ENCODE measurements around the gene THBS4. TPM values are rescaled to one million over a fixed set of nuclear protein-coding genes. Genes with fewer than 3 reads are reported as not detected.

The THBS4 gene
- total and polyA plus RNA-seq, 10 of the 15 experiments (the other 5 are each of a cell fraction or from before 2014, with no cell fraction given), result 0.31 to 1.7 (median 0.75) TPM

DNA sequence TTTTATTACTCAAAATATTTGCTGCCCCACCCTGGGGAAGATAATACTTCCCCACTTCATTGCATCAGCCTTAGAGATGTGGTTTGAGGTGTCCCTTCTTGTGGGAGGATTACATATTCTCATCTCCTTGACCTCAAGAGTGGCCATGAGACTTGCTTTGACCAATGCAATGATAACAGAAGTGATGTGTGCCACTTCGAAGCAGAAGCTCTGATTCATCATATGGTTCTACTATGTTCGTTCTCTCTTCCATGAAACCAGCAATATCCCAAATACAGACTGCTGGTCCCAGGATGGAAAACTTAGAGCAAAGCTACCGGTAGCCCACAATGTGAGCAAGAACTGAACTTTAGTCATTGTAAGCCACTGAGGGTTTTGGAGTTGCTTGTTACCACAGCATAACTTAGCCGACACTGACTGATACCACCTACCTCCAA lies 92.0 kb downstream of the THBS4 start (continued):
- TF ChIP-seq, protein P1, sequence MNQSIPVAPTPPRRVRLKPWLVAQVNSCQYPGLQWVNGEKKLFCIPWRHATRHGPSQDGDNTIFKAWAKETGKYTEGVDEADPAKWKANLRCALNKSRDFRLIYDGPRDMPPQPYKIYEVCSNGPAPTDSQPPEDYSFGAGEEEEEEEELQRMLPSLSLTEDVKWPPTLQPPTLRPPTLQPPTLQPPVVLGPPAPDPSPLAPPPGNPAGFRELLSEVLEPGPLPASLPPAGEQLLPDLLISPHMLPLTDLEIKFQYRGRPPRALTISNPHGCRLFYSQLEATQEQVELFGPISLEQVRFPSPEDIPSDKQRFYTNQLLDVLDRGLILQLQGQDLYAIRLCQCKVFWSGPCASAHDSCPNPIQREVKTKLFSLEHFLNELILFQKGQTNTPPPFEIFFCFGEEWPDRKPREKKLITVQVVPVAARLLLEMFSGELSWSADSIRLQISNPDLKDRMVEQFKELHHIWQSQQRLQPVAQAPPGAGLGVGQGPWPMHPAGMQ (IDR thresholded peaks at IDR 0.05; ENCODE audit: borderline replicate concordance), result no peak
- TF ChIP-seq NFIC (IDR thresholded peaks at IDR 0.05; ENCODE audit: low read depth, low read length) (peak; percentile 73; the same call in 1 of the 2 replicates), MYC (IDR thresholded peaks at IDR 0.05; ENCODE audit: insufficient read depth, insufficient read length, insufficient replicate concordance, low read length, severe bottlenecking) (no peak), RAD51 (IDR thresholded peaks at IDR 0.05) (peak; percentile 66; the same call in 1 of the 2 replicates), TAF1 (IDR thresholded peaks at IDR 0.05; ENCODE audit: borderline replicate concordance, low read depth, low read length) (no peak), KDM1A (IDR thresholded peaks at IDR 0.05; ENCODE audit: borderline replicate concordance) (no peak), SIN3A (IDR thresholded peaks at IDR 0.05; ENCODE audit: low read depth, low read length) (no peak), PML (IDR thresholded peaks at IDR 0.05; ENCODE audit: low read length) (no peak), IKZF1 (conservative IDR thresholded peaks at IDR 0.05) (peak; percentile 69), ZNF274 (IDR thresholded peaks at IDR 0.05; ENCODE audit: insufficient read depth, insufficient read length) (no peak), TARDBP (IDR thresholded peaks at IDR 0.05; ENCODE audit: borderline replicate concordance) (no peak), NR2F1 (conservative IDR thresholded peaks at IDR 0.05) (peak; percentile 65), NFXL1 (IDR thresholded peaks at IDR 0.05; ENCODE audit: borderline replicate concordance) (no peak), ZNF24 (IDR thresholded peaks at IDR 0.05) (0 out of 2 replicates have a peak, but pooled peaks have one; percentile 46), CBFB (IDR thresholded peaks at IDR 0.05; ENCODE audit: low read depth) (peak; percentile 75), SMAD5 (IDR thresholded peaks at IDR 0.05; ENCODE audit: low read depth) (no peak), RUNX3 (IDR thresholded peaks at IDR 0.05; ENCODE audit: low read length) (peak; percentile 96), YY1 (IDR thresholded peaks at IDR 0.05; ENCODE audit: low read depth, low read length) (0 out of 2 replicates have a peak, but pooled peaks have one; percentile 30), BACH1 (IDR thresholded peaks at IDR 0.05; ENCODE audit: borderline replicate concordance) (0 out of 2 replicates have a peak, but pooled peaks have one; percentile 12), CREB1 (IDR thresholded peaks at IDR 0.05; ENCODE audit: low read depth) (0 out of 2 replicates have a peak, but pooled peaks have one; percentile 36), SMAD1 (IDR thresholded peaks at IDR 0.05; ENCODE audit: low read depth, partially characterized antibody) (no peak), ZNF622 (IDR thresholded peaks at IDR 0.05) (no peak), SMARCA5 (IDR thresholded peaks at IDR 0.05) (peak; percentile 86), TBL1XR1 (IDR thresholded peaks at IDR 0.05; ENCODE audit: low read depth, low read length) (no peak), PAX5 (IDR thresholded peaks at IDR 0.05; ENCODE audit: borderline replicate concordance, low read depth, low read length) (no peak)
- TF ChIP-seq, protein P2, sequence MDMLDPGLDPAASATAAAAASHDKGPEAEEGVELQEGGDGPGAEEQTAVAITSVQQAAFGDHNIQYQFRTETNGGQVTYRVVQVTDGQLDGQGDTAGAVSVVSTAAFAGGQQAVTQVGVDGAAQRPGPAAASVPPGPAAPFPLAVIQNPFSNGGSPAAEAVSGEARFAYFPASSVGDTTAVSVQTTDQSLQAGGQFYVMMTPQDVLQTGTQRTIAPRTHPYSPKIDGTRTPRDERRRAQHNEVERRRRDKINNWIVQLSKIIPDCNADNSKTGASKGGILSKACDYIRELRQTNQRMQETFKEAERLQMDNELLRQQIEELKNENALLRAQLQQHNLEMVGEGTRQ (IDR thresholded peaks at IDR 0.05; ENCODE audit: borderline replicate concordance, low read depth, low read length), result peak; percentile 32; the same call in 1 of the 2 replicates
- TF ChIP-seq, protein P3, sequence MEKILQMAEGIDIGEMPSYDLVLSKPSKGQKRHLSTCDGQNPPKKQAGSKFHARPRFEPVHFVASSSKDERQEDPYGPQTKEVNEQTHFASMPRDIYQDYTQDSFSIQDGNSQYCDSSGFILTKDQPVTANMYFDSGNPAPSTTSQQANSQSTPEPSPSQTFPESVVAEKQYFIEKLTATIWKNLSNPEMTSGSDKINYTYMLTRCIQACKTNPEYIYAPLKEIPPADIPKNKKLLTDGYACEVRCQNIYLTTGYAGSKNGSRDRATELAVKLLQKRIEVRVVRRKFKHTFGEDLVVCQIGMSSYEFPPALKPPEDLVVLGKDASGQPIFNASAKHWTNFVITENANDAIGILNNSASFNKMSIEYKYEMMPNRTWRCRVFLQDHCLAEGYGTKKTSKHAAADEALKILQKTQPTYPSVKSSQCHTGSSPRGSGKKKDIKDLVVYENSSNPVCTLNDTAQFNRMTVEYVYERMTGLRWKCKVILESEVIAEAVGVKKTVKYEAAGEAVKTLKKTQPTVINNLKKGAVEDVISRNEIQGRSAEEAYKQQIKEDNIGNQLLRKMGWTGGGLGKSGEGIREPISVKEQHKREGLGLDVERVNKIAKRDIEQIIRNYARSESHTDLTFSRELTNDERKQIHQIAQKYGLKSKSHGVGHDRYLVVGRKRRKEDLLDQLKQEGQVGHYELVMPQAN (conservative IDR thresholded peaks at IDR 0.05), result peak; percentile 36; the same call in 1 of the 2 replicates
- TF ChIP-seq, protein P4, sequence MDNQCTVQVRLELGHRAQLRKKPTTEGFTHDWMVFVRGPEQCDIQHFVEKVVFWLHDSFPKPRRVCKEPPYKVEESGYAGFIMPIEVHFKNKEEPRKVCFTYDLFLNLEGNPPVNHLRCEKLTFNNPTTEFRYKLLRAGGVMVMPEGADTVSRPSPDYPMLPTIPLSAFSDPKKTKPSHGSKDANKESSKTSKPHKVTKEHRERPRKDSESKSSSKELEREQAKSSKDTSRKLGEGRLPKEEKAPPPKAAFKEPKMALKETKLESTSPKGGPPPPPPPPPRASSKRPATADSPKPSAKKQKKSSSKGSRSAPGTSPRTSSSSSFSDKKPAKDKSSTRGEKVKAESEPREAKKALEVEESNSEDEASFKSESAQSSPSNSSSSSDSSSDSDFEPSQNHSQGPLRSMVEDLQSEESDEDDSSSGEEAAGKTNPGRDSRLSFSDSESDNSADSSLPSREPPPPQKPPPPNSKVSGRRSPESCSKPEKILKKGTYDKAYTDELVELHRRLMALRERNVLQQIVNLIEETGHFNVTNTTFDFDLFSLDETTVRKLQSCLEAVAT (IDR thresholded peaks at IDR 0.05), result peak; percentile 62; the same call in 1 of the 2 replicates

All from GM12878 (cell line).